CD4-positive, alpha-beta T cell (primary cell): ENCODE data around the gene GPR61. TPM values are rescaled to one million over a fixed set of nuclear protein-coding genes. Genes with fewer than 3 reads are reported as not detected.

Experiments used
- ATAC-seq: fragments of 200-7000 bp; cut with Tn5 transposase; one replicate; pipeline ENCODE4 v1.10.0; 2022; ENCODE audit warnings: mild to moderate bottlenecking; ENCODE audit not compliant: poor library complexity
- CTCF ChIA-PET: fragments of 350-600 bp; sonication (Branson Sonifier 250); formaldehyde crosslinking; loops from one replicate; lab custom pipeline; 2021; ENCODE audit warnings: antibody characterized with exemption, inconsistent platforms; lab: Charles Lee
- POLR2A ChIA-PET: fragments of 350-600 bp; sonication (Branson Sonifier 250); formaldehyde crosslinking; loops from one replicate; lab custom pipeline; 2021; ENCODE audit warnings: antibody characterized with exemption, inconsistent platforms; lab: Charles Lee
- DNase-seq, 14 experiments: peaks; one replicate each; pipeline ENCODE4 v3.0.0-alpha.2; 2013 to 2020; ENCODE audit warnings: mixed read lengths in 2 of 14
- H3K27ac ChIP-seq, 2 donors: one replicate each; pipeline versions ENCODE4 v1.5.1 to v1.7.0; 2013; ENCODE audit warnings: low read length in 2 of 2, low read depth in 1 of 2, mild to moderate bottlenecking in 1 of 2
- H3K27me3 ChIP-seq, 2 experiments: 1 replicate in 1 of 2; 2 replicates in 1 of 2; pipeline versions ENCODE4 v1.6.1 to v1.7.0; 2013; ENCODE audit warnings: low read length in 2 of 2, control low read depth in 1 of 2, mild to moderate bottlenecking in 1 of 2, moderate library complexity in 1 of 2; ENCODE audit not compliant: insufficient read depth in 2 of 2, control insufficient read depth in 1 of 2
- H3K36me3 ChIP-seq: one replicate; pipeline ENCODE4 v1.6.1; 2013; ENCODE audit warnings: low read length, control low read depth; ENCODE audit not compliant: insufficient read depth
- H3K4me1 ChIP-seq: one replicate; pipeline ENCODE4 v1.6.1; 2013; ENCODE audit warnings: low read length, control low read depth; ENCODE audit not compliant: insufficient read depth
- H3K4me3 ChIP-seq: one replicate; pipeline ENCODE4 v1.5.1; 2013; ENCODE audit warnings: mild to moderate bottlenecking, low read length, moderate library complexity
- H3K9me3 ChIP-seq, 2 experiments: 1 replicate in 1 of 2; 2 replicates in 1 of 2; pipeline versions ENCODE4 v1.6.1 to v1.7.0; 2013; ENCODE audit warnings: low read length in 2 of 2, mild to moderate bottlenecking in 2 of 2, control low read depth in 1 of 2, moderate library complexity in 1 of 2; ENCODE audit not compliant: control insufficient read depth in 1 of 2, insufficient read depth in 1 of 2
- H3K27ac Mint-ChIP-seq: one replicate; pipeline ENCODE4 v1.8.0; 2020; ENCODE audit warnings: mixed read lengths
- H3K27me3 Mint-ChIP-seq: one replicate; pipeline ENCODE4 v1.8.0; 2021; ENCODE audit warnings: mixed read lengths
- H3K36me3 Mint-ChIP-seq: one replicate; pipeline ENCODE4 v1.8.0; 2021; ENCODE audit warnings: low read depth, mixed read lengths
- H3K4me1 Mint-ChIP-seq: one replicate; pipeline ENCODE4 v1.8.0; 2021; ENCODE audit warnings: low read depth, mixed read lengths
- H3K4me3 Mint-ChIP-seq: one replicate; pipeline ENCODE4 v1.8.0; 2020; ENCODE audit warnings: mild to moderate bottlenecking, mixed read lengths
- H3K9me3 Mint-ChIP-seq: one replicate; pipeline ENCODE4 v1.8.0; 2020; ENCODE audit warnings: mixed read lengths
- CTCF ChIP-seq: fragments of 200-600 bp; IDR thresholded peaks from one replicate; pipeline ENCODE4 v1.8.0; 2022; ENCODE audit warnings: antibody characterized with exemption, mild to moderate bottlenecking
- intact Hi-C, 2 experiments: fragments of 100-400 bp; cut with DNase I in 1 of 2; cut with micrococcal nuclease in 1 of 2; formaldehyde crosslinking; loops; one replicate each; pipeline versions ENCODE4 v1.15.1 to v1.9.0; 2023 to 2025; cut with DNase I, micrococcal nuclease
- total RNA-seq, 174 experiments: library from RNA in 2 of 174; stranded (reverse) in 2 of 174; gene quantifications; one replicate each; pipeline ENCODE4 v1.2.3 and lab custom pipeline; 2021 to 2026

The GPR61 gene
- total RNA-seq, 2 experiments from 2014 or later, result 0.53 to 0.85 TPM

- no peak for ATAC-seq
- CTCF ChIA-PET, result interaction anchor here (1.7 kb wide), 1 partner anchor 8 kb away, joined by 3 read pairs; no protein-coding TSS in a partner anchor
- no peaks in the 10 kb centered on the region for H3K4me1 ChIP-seq
- no peak overlapping the region for H3K27ac ChIP-seq
- no peaks in the 10 kb centered on the region for H3K27me3 Mint-ChIP-seq
- no peaks in the 10 kb centered on the region for H3K9me3 Mint-ChIP-seq
- POLR2A ChIA-PET, result interaction anchor here (0.9 kb wide), 1 partner anchor 9 kb away, joined by 3 read pairs; no protein-coding TSS in a partner anchor
- no peak overlapping the region for H3K27ac Mint-ChIP-seq
- no peaks in the 10 kb centered on the region for H3K36me3 ChIP-seq
- H3K36me3 Mint-ChIP-seq, result no peaks in the 10 kb centered on the region
- H3K4me3 ChIP-seq, result no peak overlapping the region
- H3K4me1 Mint-ChIP-seq, result no peaks in the 10 kb centered on the region
- H3K4me3 Mint-ChIP-seq, result no peak overlapping the region
- H3K27me3 ChIP-seq, result no peaks in the 10 kb centered on the region
- intact Hi-C loops, result no loop called here
- no peak for TF ChIP-seq CTCF
- no peaks in the 10 kb centered on the region for H3K9me3 ChIP-seq
- no peak for DNase-seq
Observed at GRCh38 chr1:109523706-109524105, 16.0 kb upstream of the GPR61 start.

GRCh38 chr1:109527098-109527811, 12.4 kb upstream of the GPR61 start:
- Mint-ChIP-seq H3K27me3 (no peaks in the 10 kb centered on the region), H3K4me3 (no peak overlapping the region), H3K4me1 (peaks cover 24% of the 10 kb centered on the region), H3K9me3 (no peaks in the 10 kb centered on the region), H3K36me3 (no peaks in the 10 kb centered on the region), H3K27ac (no peak overlapping the region)
- CTCF ChIA-PET, result interaction anchor here (10.3 kb wide), 1 partner anchor 28 kb away, joined by 474 read pairs; the partner anchor contains the start of genes AMIGO1 and CYB561D1
- no peak overlapping the region for H3K4me3 ChIP-seq
- intact Hi-C loops, result no loop called here
- POLR2A ChIA-PET, result interaction anchor here (8.8 kb wide), 1 partner anchor 27 kb away, joined by 318 read pairs; the partner anchor contains the start of genes AMIGO1 and CYB561D1
- peaks cover 27% of the 10 kb centered on the region for H3K4me1 ChIP-seq
- no peaks in the 10 kb centered on the region for H3K36me3 ChIP-seq
- TF ChIP-seq CTCF, result no peak
- ATAC-seq, result no peak
- H3K9me3 ChIP-seq, result no peaks in the 10 kb centered on the region
- no peaks in the 10 kb centered on the region for H3K27me3 ChIP-seq
- DNase-seq, result no peak
- no peak overlapping the region for H3K27ac ChIP-seq

GRCh38 chr1:109527846-109528695, 11.6 kb upstream of the GPR61 start:
- intact Hi-C loops, result no loop called here
- DNase-seq (no peak), ATAC-seq (no peak)
- Mint-ChIP-seq H3K4me1 (peaks cover 32% of the 10 kb centered on the region), H3K9me3 (no peaks in the 10 kb centered on the region), H3K4me3 (no peak overlapping the region), H3K27me3 (no peaks in the 10 kb centered on the region), H3K36me3 (no peaks in the 10 kb centered on the region), H3K27ac (no peak overlapping the region)
- Histone ChIP-seq H3K27ac (no peak overlapping the region), H3K27me3 (no peaks in the 10 kb centered on the region), H3K4me1 (peaks cover 35% of the 10 kb centered on the region), H3K36me3 (no peaks in the 10 kb centered on the region), H3K4me3 (no peak overlapping the region), H3K9me3 (no peaks in the 10 kb centered on the region)
- ChIA-PET POLR2A (interaction anchor here (8.8 kb wide), 1 partner anchor 27 kb away, joined by 318 read pairs; the partner anchor contains the start of genes AMIGO1 and CYB561D1), CTCF (interaction anchor here (10.3 kb wide), 1 partner anchor 29 kb away, joined by 474 read pairs; the partner anchor contains the start of genes AMIGO1 and CYB561D1)
- TF ChIP-seq CTCF, result no peak
